AG09319 (cell line): ENCODE measurements around the gene GLA.

Experiments used
- DNase-seq: peaks from one replicate; pipeline ENCODE4 v3.0.0-alpha.2; 2010; ENCODE audit warnings: low read depth; ENCODE audit errors: extremely low read depth
- TF ChIP-seq, protein P1 (sequence below): IDR thresholded peaks from 2 replicates; pipeline ENCODE4 v1.5.1; 2011; ENCODE audit warnings: low read depth, mild to moderate bottlenecking, inconsistent platforms, low read length, moderate library complexity

GLA gene

DNA sequence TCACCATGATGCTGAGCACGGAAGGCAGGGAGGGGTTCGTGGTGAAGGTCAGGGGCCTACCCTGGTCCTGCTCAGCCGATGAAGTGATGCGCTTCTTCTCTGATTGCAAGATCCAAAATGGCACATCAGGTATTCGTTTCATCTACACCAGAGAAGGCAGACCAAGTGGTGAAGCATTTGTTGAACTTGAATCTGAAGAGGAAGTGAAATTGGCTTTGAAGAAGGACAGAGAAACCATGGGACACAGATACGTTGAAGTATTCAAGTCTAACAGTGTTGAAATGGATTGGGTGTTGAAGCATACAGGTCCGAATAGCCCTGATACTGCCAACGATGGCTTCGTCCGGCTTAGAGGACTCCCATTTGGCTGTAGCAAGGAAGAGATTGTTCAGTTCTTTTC lies 4.3 kb upstream of the GLA start:
- TF ChIP-seq, protein P1, sequence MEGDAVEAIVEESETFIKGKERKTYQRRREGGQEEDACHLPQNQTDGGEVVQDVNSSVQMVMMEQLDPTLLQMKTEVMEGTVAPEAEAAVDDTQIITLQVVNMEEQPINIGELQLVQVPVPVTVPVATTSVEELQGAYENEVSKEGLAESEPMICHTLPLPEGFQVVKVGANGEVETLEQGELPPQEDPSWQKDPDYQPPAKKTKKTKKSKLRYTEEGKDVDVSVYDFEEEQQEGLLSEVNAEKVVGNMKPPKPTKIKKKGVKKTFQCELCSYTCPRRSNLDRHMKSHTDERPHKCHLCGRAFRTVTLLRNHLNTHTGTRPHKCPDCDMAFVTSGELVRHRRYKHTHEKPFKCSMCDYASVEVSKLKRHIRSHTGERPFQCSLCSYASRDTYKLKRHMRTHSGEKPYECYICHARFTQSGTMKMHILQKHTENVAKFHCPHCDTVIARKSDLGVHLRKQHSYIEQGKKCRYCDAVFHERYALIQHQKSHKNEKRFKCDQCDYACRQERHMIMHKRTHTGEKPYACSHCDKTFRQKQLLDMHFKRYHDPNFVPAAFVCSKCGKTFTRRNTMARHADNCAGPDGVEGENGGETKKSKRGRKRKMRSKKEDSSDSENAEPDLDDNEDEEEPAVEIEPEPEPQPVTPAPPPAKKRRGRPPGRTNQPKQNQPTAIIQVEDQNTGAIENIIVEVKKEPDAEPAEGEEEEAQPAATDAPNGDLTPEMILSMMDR, result no peak
- no peak for DNase-seq

DNA sequence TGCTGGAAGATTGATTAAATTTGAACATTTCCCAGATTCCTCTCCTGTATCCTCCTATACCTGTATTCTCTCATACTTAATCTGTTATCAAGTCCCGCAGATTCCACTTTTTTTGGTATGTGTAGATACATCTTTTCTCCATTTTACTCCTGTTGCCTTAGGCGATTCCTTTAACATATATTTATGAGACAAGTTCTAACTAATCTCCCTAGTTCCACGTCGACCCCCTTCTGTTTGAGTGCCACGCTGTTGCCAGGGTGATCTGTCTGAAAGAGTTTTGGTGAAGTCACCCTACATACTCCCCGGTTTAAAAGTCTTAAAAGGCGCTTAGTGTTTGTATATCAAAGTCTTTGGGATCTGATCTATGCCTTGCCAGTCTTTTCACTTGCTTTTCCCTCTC lies 2.7 kb upstream of the GLA start:
- DNase-seq, result no peak
- TF ChIP-seq, protein P1, result no peak

DNA sequence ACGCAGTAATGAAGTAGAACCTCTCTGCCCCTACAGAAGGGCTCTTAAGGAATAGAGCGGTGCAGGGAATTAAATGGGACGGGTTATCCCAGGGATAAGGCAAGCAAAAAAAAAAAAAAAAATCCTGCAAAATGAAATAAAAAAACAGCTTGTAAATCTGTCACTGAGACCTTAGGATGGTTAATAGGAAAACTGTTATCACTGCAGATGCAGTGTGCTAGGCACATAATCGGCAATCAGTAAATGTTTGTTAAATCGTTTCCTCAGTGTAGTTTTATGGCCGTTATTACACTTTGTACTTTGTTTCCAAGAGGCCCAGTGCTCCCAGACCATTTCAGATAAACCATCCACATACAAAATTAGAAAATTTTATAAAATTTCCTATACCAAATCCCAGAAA lies 1.3 kb upstream of the GLA start:
- DNase-seq, result no peak
- TF ChIP-seq, protein P1, result no peak

DNA sequence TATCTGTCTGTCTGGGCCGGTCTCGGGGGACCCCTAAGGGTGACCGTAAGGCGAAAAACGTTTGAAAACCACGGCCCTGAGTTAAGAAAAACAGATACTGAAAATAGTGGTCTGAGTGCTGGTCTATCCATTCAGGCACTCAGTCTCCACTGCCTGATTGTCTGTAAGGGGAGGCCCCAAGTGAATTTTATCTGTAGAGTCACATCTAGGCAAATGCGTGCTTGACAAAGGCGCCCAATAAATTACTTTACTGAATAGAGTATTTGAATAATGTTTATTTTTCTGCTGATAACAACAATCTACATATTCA lies 762 bp upstream of the GLA start:
- TF ChIP-seq, protein P1, result no peak
- no peak for DNase-seq

DNA sequence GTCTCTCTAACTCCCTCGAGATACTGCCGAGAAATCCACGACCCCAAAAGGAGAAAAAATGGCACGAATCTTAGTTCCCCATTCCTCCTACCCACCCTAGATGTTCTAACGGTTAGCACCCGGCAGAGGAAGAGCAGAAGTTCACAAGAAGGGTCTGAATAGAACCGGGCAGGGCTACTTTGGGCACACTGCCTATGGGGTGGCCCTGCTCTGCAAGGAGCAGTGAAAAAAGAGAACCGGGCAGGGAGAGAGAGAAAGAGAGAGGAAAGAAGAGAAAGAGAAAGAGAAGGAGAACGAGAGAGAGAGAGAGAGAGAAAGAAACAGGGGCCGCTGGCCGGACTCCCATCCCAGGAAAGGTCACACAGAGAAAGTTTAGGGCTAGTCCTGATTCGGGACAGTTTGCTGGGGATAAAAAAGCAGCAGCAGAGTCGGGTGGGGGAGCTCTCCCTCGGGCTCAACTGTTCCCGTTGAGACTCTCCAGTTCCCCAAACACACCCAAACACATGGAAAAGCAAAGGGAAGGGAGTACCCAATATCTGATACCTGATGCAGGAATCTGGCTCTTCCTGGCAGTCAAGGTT lies 468 bp downstream of the GLA start:
- DNase-seq, result no peak
- TF ChIP-seq, protein P1, result no peak

DNA sequence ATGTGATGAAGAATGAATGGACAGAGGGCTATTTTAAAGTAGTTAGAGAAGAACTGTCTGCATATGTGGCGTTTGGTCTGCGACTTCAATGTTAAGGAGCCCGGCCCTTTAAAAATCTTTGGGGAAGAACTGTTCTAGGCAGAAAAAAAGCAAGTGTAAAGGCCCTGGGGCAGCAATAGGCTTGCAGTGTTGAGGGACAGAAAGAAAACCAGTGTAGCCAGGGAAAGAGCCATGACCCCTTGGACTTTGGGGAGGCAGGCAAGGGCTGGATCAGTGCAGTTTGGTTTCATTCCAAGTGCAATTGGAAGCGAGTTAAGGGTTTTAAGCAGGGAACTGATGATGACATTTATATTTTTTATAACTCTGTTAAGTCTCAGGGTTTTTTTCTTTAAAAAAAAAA lies 7.9 kb downstream of the GLA start:
- DNase-seq, result no peak
- TF ChIP-seq, protein P1, result no peak

DNA sequence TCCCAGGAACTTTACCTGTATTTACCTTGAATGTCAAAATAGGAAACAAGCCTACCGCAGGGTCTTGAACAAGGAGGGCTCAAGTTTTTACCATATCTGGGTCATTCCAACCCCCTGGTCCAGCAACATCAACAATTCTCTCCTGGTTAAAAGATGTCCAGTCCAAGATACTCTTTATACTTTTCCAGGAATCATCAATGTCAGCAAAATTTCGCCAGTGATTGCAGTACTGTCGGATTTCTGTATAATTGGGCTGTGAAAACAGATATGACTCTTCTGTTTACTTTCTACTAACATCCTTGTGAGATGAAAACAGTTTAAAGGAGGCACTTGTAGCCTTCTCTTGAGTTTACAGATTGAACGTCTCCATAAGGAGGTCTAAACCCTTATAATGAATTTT lies 9.0 kb downstream of the GLA start:
- no peak for DNase-seq
- TF ChIP-seq, protein P1, result no peak
